Measurements from ENCODE around the gene DOK3. TPM values are rescaled to one million over a fixed set of nuclear protein-coding genes. Genes with fewer than 3 reads are reported as not detected.
A peak's percentile ranks its signal among the peaks of the same experiment; 100 is the strongest.

DOK3 gene
- total and polyA plus RNA-seq, 2 of the 13 experiments (the other 11 are each of a cell fraction or from before 2014, with no cell fraction given), result 1.4 to 1.5 TPM

GRCh38 chr5:177497292-177498012 lies 12.2 kb downstream of the DOK3 start, which contains the start of gene PDLIM7 (continued):
- TF ChIP-seq UBTF (CRISPR knock-in tag; IDR thresholded peaks at IDR 0.05) (peak; percentile 80; the same call in 1 of the 2 replicates), HNRNPK (IDR thresholded peaks at IDR 0.05; ENCODE audit: low read depth, low read length, poor library complexity, severe bottlenecking) (peak; percentile 2), ZFP90 (CRISPR knock-in tag; IDR thresholded peaks at IDR 0.05; ENCODE audit: borderline replicate concordance) (peak; percentile 69; the same call in 1 of the 2 replicates), ZNF264 (CRISPR knock-in tag; IDR thresholded peaks at IDR 0.05) (peak; percentile 52; the same call in 1 of the 2 replicates), EHMT2 (IDR thresholded peaks at IDR 0.05; ENCODE audit: borderline replicate concordance, low read depth, low read length) (no peak), ZBTB25 (CRISPR knock-in tag; IDR thresholded peaks at IDR 0.05) (peak; percentile 47; the same call in 1 of the 2 replicates), ZNF501 (CRISPR knock-in tag; IDR thresholded peaks at IDR 0.05) (peak; percentile 88), ATRX (CRISPR knock-in tag; IDR thresholded peaks at IDR 0.05; ENCODE audit: borderline replicate concordance) (no peak), CAMTA2 (CRISPR knock-in tag; IDR thresholded peaks at IDR 0.05; ENCODE audit: borderline replicate concordance) (0 out of 2 replicates have a peak, but pooled peaks have one; percentile 70), TEAD3 (CRISPR knock-in tag; optimal IDR thresholded peaks at IDR 0.05; ENCODE audit: borderline replicate concordance) (peak; percentile 29), ELF1 (CRISPR knock-in tag; IDR thresholded peaks at IDR 0.05) (no peak; the same call in 1 of the 2 replicates), FOSL2 (CRISPR knock-in tag; IDR thresholded peaks at IDR 0.05) (no peak), ZFP82 (CRISPR knock-in tag; IDR thresholded peaks at IDR 0.05; ENCODE audit: borderline replicate concordance) (0 out of 2 replicates have a peak, but pooled peaks have one; percentile 68), ZFX (CRISPR knock-in tag; IDR thresholded peaks at IDR 0.05; ENCODE audit: low read depth) (peak; percentile 74), ZSCAN22 (CRISPR knock-in tag; IDR thresholded peaks at IDR 0.05) (no peak), RBM22 (optimal IDR thresholded peaks at IDR 0.05; ENCODE audit: low read length) (no peak), TGIF2 (CRISPR knock-in tag; IDR thresholded peaks at IDR 0.05) (no peak), GFI1 (CRISPR knock-in tag; IDR thresholded peaks at IDR 0.05; ENCODE audit: borderline replicate concordance) (no peak), TMF1 (CRISPR knock-in tag; IDR thresholded peaks at IDR 0.05; ENCODE audit: low read depth) (peak; percentile 52; the same call in 1 of the 2 replicates), ZNF772 (CRISPR knock-in tag; IDR thresholded peaks at IDR 0.05) (no peak), ZNF614 (CRISPR knock-in tag; IDR thresholded peaks at IDR 0.05; ENCODE audit: borderline replicate concordance) (no peak), POLR2A (IDR thresholded peaks at IDR 0.05; ENCODE audit: insufficient read depth in 1 of 2, low read depth in 2 of 2, low read length in 2 of 2) (peak in 1 of 2 experiments; percentile 87; a peak in 2 of 4 replicates), SKI (IDR thresholded peaks at IDR 0.05; ENCODE audit: partially characterized antibody) (peak; percentile 19)
- TF ChIP-seq, protein P1, sequence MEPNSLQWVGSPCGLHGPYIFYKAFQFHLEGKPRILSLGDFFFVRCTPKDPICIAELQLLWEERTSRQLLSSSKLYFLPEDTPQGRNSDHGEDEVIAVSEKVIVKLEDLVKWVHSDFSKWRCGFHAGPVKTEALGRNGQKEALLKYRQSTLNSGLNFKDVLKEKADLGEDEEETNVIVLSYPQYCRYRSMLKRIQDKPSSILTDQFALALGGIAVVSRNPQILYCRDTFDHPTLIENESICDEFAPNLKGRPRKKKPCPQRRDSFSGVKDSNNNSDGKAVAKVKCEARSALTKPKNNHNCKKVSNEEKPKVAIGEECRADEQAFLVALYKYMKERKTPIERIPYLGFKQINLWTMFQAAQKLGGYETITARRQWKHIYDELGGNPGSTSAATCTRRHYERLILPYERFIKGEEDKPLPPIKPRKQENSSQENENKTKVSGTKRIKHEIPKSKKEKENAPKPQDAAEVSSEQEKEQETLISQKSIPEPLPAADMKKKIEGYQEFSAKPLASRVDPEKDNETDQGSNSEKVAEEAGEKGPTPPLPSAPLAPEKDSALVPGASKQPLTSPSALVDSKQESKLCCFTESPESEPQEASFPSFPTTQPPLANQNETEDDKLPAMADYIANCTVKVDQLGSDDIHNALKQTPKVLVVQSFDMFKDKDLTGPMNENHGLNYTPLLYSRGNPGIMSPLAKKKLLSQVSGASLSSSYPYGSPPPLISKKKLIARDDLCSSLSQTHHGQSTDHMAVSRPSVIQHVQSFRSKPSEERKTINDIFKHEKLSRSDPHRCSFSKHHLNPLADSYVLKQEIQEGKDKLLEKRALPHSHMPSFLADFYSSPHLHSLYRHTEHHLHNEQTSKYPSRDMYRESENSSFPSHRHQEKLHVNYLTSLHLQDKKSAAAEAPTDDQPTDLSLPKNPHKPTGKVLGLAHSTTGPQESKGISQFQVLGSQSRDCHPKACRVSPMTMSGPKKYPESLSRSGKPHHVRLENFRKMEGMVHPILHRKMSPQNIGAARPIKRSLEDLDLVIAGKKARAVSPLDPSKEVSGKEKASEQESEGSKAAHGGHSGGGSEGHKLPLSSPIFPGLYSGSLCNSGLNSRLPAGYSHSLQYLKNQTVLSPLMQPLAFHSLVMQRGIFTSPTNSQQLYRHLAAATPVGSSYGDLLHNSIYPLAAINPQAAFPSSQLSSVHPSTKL (CRISPR knock-in tag; IDR thresholded peaks at IDR 0.05), result peak; percentile 9; the same call in 1 of the 2 replicates
